ENCODE data around the gene DPYD.

DPYD gene

GRCh38 chr1:97901017-97901658 is 19.7 kb downstream of the DPYD start:
- Histone ChIP-seq H3K36me3 (replicated peaks; ENCODE audit: insufficient read depth, low read length) (no peaks in the 10 kb centered on the region), H3K4me2 (ENCODE audit: low read depth, low read length) (no peak overlapping the region), H3F3A (ENCODE audit: insufficient read depth, low read length) (no peaks in the 10 kb centered on the region), H3K9me3 (replicated peaks; ENCODE audit: insufficient read depth, low read length) (no peaks in the 10 kb centered on the region), H3K27me3 (replicated peaks; ENCODE audit: insufficient read depth, low read length) (no peaks in the 10 kb centered on the region), H3K4me3 (ENCODE audit: low read length) (no peak overlapping the region), H3K9ac (ENCODE audit: low read length) (no peak overlapping the region), H2AFZ (ENCODE audit: low read length) (no peak overlapping the region), H3K79me2 (ENCODE audit: low read length) (peaks cover 34% of the 10 kb centered on the region), H3K9me2 (replicated peaks; ENCODE audit: insufficient read depth, low read length) (no peaks in the 10 kb centered on the region), H4K20me1 (ENCODE audit: insufficient read depth, low read length) (no peaks in the 10 kb centered on the region), H3K27ac (ENCODE audit: low read length) (no peak overlapping the region), H3K4me1 (ENCODE audit: low read length) (no peaks in the 10 kb centered on the region)
- no peak for DNase-seq
- TF ChIP-seq CTCF (IDR thresholded peaks at IDR 0.05; ENCODE audit: low read length), result no peak
- TF ChIP-seq EZH2phosphoT487 (IDR thresholded peaks at IDR 0.05; ENCODE audit: low read length), result no peak
- TF ChIP-seq EZH2 (optimal IDR thresholded peaks at IDR 0.05; ENCODE audit: low read depth, low read length), result no peak

- no peak overlapping the region for H2AFZ ChIP-seq (ENCODE audit: low read length)
- H3K4me1 ChIP-seq (ENCODE audit: low read length), result no peaks in the 10 kb centered on the region
- DNase-seq, result no peak
- H3K4me2 ChIP-seq (ENCODE audit: low read depth, low read length), result no peak overlapping the region
- H4K20me1 ChIP-seq (ENCODE audit: insufficient read depth, low read length), result no peaks in the 10 kb centered on the region
- H3K27me3 ChIP-seq (replicated peaks; ENCODE audit: insufficient read depth, low read length), result no peaks in the 10 kb centered on the region
- H3K9me2 ChIP-seq (replicated peaks; ENCODE audit: insufficient read depth, low read length), result no peaks in the 10 kb centered on the region
- H3K4me3 ChIP-seq (ENCODE audit: low read length), result no peak overlapping the region
- no peaks in the 10 kb centered on the region for H3K36me3 ChIP-seq (replicated peaks; ENCODE audit: insufficient read depth, low read length)
- H3K27ac ChIP-seq (ENCODE audit: low read length), result no peak overlapping the region
- peaks cover 39% of the 10 kb centered on the region for H3K79me2 ChIP-seq (ENCODE audit: low read length)
- no peak overlapping the region for H3K9ac ChIP-seq (ENCODE audit: low read length)
- H3F3A ChIP-seq (ENCODE audit: insufficient read depth, low read length), result no peaks in the 10 kb centered on the region
- no peaks in the 10 kb centered on the region for H3K9me3 ChIP-seq (replicated peaks; ENCODE audit: insufficient read depth, low read length)
- no peak for TF ChIP-seq EZH2phosphoT487 (IDR thresholded peaks at IDR 0.05; ENCODE audit: low read length)
- TF ChIP-seq EZH2 (optimal IDR thresholded peaks at IDR 0.05; ENCODE audit: low read depth, low read length), result no peak
- no peak for TF ChIP-seq CTCF (IDR thresholded peaks at IDR 0.05; ENCODE audit: low read length)
Measured at GRCh38 chr1:97898948-97899347, 21.9 kb downstream of the DPYD start.

GRCh38 chr1:97895278-97895677 is 25.6 kb downstream of the DPYD start:
- TF ChIP-seq EZH2phosphoT487 (IDR thresholded peaks at IDR 0.05; ENCODE audit: low read length) (no peak), CTCF (IDR thresholded peaks at IDR 0.05; ENCODE audit: low read length) (no peak), EZH2 (optimal IDR thresholded peaks at IDR 0.05; ENCODE audit: low read depth, low read length) (no peak)
- no peak overlapping the region for H3K27ac ChIP-seq (ENCODE audit: low read length)

More at GRCh38 chr1:97895278-97895677, 25.6 kb downstream of the DPYD start:
- DNase-seq, result no peak
- Histone ChIP-seq H3K9ac (ENCODE audit: low read length) (no peak overlapping the region), H3K4me1 (ENCODE audit: low read length) (no peaks in the 10 kb centered on the region), H3K9me3 (replicated peaks; ENCODE audit: insufficient read depth, low read length) (no peaks in the 10 kb centered on the region), H2AFZ (ENCODE audit: low read length) (no peak overlapping the region), H3K79me2 (ENCODE audit: low read length) (peaks cover 27% of the 10 kb centered on the region), H3K4me2 (ENCODE audit: low read depth, low read length) (no peak overlapping the region), H3K4me3 (ENCODE audit: low read length) (no peak overlapping the region), H3F3A (ENCODE audit: insufficient read depth, low read length) (no peaks in the 10 kb centered on the region), H4K20me1 (ENCODE audit: insufficient read depth, low read length) (no peaks in the 10 kb centered on the region), H3K36me3 (replicated peaks; ENCODE audit: insufficient read depth, low read length) (no peaks in the 10 kb centered on the region), H3K9me2 (replicated peaks; ENCODE audit: insufficient read depth, low read length) (no peaks in the 10 kb centered on the region), H3K27me3 (replicated peaks; ENCODE audit: insufficient read depth, low read length) (no peaks in the 10 kb centered on the region)
